ENCODE results near the gene KCNQ2.

Gene KCNQ2

GRCh38 chr20:63413963-63414684 is 58.3 kb downstream of the KCNQ2 start:
- no peak for DNase-seq

- DNase-seq: no peak
Measured at GRCh38 chr20:63413323-63413722, 59.1 kb downstream of the KCNQ2 start.

GRCh38 chr20:63412889-63413288 is 59.6 kb downstream of the KCNQ2 start:
- no peak for DNase-seq

- no peak for DNase-seq
Measured at GRCh38 chr20:63411898-63412631, 60.4 kb downstream of the KCNQ2 start.

GRCh38 chr20:63411151-63411897 is 61.1 kb downstream of the KCNQ2 start:
- no peak for DNase-seq

- no peak for DNase-seq
Measured at GRCh38 chr20:63409834-63410435, 62.5 kb downstream of the KCNQ2 start.

GRCh38 chr20:63409066-63409833 is 63.2 kb downstream of the KCNQ2 start:
- no peak for DNase-seq

- DNase-seq: no peak
Measured at GRCh38 chr20:63408684-63409046, 63.8 kb downstream of the KCNQ2 start.

GRCh38 chr20:63407928-63408683 is 64.3 kb downstream of the KCNQ2 start:
- DNase-seq: no peak

- no peak for DNase-seq
Measured at GRCh38 chr20:63406617-63407245, 65.7 kb downstream of the KCNQ2 start.

GRCh38 chr20:63406011-63406410 is 66.4 kb downstream of the KCNQ2 start:
- no peak for DNase-seq

GRCh38 chr20:63405102-63405730 is 67.2 kb downstream of the KCNQ2 start:
- DNase-seq: no peak

GRCh38 chr20:63404129-63405085 is 68.0 kb downstream of the KCNQ2 start:
- no peak for DNase-seq

- DNase-seq: no peak
Measured at GRCh38 chr20:63403403-63404105, 68.9 kb downstream of the KCNQ2 start.

- DNase-seq: peak; percentile 12
Measured at GRCh38 chr20:63402860-63403220, 69.6 kb downstream of the KCNQ2 start.

- peak; percentile 30 for DNase-seq
Measured at GRCh38 chr20:63402181-63402859, 70.1 kb downstream of the KCNQ2 start.

- DNase-seq: no peak
Measured at GRCh38 chr20:63401384-63402110, 70.9 kb downstream of the KCNQ2 start.
